Stimulated activated CD4-positive, alpha-beta T cell treated with anti-CD3 and anti-CD28 coated beads, Interleukin-4, amount 100 ng/mL, for 24 hours (primary cell): ENCODE measurements around the gene LCNL1.

ENCODE experiments used
- DNase-seq: peaks from one replicate; pipeline ENCODE4 v3.0.0-alpha.2; 2020

The LCNL1 gene

DNA sequence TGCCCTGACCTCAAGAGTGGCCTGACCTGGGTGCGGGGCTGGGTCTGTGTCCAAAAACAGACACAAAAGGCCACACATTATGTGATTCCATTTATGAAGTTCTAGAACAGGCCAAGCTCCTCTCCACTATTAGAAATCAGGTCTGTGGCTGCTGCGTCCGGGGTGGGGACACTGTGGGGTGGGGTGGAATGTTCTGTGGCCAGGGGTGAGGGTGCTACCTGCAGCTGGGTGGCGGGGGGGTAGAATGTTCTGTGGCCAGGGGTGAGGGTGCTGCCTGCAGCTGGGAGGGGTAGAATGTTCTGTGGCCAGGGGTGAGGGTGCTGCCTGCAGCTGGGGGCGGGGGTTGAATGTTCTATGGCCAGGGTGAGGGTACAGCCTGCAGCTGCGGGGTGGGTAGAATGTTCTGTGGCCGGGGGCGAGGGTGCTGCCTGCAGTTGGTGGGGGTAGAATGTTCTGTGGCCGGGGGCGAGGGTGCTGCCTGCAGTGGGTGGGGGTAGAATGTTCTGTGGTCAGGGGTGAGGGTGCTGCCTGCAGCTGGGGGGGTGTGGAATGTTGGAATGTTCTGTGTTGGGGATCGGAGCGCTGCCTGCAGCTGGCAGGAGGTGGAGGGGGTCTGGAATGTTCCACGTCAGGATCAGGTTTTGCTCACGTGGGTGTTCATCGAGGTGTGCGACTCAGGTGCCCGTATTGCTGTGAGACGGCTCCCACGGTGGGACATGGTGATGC is 22.4 kb upstream of the LCNL1 start:
- no peak for DNase-seq

DNA sequence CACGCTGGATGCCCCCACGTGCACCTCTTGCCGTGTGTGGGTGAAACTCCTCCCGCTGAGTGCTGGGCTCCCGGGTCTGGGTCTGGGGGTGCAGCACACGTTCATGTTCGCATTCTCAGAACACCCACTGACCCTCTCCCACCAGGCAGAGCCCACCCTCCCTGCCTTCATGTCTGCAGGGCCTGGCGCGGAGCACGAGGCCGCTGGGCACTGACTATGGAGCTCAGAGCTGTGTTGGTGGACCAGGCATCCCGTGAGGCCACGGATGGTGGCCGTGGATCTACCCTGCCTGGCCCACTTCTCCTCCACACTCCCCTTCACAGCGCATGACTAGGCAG is 21.9 kb upstream of the LCNL1 start:
- DNase-seq = no peak

DNA sequence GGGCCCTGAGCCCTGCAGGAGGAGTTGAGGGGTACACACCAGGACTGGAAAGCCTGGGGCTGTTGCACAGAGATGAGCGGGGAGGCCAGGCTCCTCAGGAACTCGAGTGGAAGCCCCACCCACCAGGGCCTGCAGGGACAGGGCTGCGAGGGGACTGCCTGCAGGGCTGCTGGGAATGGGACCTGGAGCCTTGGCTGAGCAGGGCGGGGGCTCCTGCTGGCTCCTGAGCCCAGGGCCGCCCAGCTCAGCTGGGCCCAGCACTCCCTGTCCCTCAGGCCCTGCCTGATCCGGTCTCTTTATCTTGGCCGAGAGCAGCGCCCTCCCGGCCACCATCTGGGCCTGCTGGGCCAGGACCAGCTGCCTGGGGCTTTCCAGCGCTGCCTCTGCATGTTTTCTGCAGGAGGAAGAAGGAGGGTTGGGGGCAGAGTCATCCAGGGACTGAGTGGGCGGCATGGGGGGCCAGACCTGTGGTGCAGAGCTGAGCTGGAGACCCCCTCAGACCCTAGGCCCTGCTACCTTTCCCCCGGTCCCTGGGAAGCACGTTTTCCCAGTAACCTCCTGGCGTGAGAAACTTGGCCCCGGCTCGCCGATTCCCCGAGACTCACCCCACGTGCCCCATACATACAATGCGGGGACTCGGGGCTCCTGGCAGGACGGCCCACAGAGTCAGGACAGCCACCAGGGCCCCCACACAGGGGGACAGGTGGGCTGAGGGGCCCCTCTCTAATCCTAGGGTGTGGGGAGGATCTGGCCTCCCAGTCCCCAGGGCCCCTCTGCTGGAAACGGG is 21.3 kb upstream of the LCNL1 start:
- no peak for DNase-seq

DNA sequence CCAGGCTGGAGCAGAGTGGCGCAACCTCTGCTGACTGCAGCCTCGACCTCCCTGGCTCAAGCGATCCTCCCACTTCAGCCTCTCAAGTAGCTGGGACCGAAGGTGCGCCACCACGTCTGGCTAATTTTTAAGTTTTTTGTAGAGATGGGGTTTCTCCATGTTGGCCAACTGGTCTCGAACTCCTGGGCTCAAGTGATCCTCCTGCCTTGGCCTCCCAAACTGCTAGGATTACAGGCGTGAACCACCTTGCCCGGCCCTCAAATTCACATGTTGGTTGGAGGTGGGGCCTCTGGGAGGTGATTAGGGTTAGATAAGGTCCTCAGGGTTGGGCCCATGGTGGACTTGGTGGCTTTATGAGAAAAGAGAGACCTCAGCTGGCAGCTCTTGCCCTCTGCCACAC is 20.6 kb upstream of the LCNL1 start:
- DNase-seq = no peak

DNA sequence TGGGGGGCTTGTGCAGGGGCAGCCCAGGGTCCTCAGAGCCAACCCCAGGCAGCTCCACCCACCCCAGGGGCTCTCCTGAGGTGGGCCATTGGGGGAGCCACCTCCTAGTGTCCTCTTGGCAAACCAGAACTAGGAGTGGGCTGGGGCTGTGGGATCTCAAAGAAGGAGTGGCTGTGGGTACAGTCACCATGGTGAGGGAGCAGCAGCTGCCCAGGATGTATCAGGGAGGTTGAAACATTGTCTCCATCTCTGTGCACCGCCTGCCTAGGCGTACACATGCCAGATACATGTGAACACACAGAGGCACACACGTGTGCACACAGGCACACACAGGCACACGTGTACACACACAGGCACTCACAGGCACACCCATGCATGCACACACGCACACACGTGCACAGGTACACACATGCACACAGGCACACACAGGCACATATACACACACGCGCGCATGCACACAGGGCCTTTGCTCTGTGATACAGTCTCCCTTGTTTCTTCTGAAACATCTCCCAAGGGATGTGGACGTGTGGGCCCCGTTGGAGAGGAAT is 20.0 kb upstream of the LCNL1 start:
- DNase-seq = no peak

DNA sequence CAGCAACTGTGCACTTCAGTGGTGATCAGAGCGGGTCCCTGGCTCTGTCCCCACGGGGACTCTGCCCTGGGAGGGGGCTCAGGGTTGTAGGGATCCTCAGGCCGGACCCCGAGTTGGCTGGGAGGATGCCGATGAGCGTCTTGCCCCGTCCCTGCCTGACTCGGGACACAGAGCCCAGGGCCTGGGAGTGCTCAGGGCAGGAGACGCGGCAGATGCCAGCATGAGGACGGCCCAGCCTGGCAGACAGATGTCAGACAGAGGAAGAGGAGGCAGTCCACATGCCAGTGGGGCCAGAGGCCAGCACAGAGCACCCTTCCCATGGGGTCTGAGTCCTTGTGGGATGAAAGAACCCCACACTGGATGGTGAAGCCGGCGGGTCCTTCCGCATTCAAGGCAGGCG is 19.5 kb upstream of the LCNL1 start:
- no peak for DNase-seq

DNA sequence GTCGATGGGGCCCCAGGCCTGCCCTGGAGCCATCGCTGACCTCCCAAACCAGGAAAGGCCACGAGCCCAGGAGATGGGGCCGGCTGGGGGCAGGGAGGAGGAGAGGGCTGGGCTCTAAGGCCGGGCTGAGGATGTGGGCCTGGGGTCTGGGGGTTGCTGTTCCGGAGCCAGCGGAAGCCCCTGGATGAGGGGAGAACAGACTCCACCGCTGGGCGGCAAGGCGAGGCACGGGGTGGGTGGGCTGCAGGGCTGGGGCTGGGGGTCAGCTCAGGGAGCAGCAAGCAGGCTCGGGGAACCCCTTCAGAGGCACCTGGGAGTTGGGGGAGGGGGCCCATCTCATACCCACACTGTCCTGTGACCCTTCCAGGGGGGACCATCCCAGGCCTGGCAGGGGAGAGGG is 19.0 kb upstream of the LCNL1 start:
- DNase-seq = no peak

DNA sequence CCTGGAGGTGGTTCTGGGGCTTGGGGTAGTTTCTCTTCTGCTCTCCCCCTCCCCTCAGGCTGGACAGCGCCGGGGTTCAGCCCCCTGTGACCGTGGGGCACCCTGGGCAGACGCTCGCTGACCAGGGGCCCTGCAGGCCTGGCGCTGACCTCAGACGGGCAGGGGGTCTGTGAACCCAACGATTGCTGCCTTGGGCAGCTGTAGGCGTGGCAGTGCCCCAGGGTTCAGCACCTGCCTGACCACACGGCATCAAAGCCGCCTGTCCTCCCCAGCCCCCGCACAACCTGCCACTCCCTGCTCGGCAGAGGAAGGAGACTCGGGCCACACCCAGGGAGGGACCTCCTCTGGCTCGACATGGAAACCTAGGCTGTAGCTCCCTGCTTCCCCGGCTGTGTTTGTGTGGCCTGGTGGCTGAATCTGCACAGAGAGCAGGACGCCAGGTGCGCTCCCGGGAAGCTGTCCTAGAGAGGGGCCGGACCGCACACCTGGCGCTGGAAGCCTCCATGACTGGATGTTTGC is 18.6 kb upstream of the LCNL1 start:
- DNase-seq = no peak

DNA sequence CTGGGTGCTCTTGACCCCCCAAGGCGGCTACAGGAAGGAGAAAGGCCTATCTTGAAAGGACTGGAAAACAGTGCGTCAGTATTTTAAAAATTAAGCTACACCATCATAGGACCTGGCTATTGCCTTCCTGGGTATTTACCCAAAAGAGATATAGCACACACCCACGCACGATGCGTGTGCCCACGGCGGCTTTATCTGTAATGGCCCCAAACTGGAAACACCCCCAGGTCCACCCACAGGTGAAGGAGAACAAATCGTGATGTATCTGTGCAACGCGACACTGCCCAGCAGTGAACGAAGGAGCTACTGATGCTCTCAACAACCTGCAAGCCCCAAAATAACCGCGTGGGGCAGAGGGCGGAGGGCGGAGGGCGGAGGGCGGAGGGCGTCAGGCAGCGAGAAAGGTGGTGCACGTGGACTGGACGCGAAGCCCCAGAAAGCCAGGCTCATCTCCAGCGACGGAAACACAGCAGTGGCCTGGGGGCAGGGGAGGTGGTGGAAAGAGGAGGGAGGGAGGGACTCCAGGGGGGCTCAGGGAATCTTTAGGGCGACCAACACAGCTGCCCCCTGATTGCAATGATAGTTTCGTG is 17.9 kb upstream of the LCNL1 start:
- DNase-seq = no peak

DNA sequence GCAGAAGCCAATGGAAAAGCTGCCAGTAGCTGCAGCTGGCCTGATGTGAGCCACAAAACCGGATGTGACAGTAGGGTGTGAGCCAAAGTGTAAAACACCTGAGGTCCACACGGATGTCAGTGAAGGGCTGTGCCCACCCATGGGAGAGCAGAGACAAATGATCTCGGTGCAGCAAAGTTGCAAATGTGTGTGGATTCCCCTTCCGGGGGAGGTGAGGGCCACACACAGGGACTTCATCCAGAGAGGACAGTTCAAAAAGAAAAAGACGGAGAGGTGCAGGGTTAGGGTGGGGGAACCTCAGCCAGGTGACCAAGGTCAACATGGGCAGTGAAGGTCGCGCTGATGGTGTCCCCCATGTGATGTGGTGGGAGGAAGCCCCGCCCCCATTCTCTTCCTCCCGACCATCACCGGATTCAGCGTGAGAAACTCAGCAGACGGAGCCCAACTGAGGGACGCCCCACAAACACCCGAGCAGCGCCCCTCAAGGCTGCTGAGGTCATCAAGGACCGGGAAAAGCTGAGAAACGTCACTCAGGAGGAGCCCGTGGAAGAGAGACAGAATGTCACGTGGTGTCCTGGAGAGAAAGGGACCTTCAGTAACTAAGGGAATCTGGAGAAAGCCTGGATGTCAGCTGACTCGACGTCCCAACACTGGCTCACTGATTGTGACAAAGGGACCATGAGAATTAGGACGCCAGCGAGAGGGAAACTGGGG is 16.9 kb upstream of the LCNL1 start:
- DNase-seq = no peak

DNA sequence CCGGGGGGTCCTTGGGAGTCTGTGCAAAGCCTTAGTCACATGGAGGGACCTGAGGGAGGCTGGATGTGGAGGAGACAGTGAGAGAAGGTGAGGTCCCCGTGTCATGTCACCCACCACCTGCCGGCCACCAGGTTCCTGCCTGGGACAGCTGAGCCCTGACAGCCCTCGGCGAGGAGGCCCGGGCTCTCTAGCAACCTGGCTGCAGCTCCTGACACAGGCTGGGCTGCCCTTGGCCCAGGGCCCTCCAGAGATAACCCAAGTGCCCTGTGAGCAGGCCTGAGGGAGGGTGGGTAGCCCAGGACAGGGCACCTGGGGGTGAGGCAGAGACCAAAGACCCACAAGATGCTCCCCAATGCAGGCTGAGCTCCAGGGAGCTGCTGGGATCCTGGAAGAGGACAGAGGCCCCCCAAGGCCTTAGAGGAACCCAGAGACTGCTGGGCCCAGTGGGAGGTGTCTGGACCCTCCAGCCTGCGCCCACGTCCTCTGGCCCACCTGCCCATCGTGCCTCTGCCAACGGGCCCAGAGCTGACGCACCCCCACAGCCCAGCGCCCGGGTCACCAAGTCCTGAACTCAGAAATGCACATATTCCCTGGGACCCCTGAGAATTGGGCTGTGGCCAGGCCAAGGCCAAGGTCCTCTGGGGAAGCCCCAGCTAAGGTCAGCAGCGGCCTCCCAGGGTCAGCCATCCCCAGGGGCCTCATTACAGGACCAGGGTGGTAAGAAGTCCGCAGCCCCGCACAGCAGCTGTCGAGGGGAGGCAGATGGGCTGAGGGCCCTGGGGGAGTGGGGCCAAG is 14.3 kb upstream of the LCNL1 start:
- no peak for DNase-seq

DNA sequence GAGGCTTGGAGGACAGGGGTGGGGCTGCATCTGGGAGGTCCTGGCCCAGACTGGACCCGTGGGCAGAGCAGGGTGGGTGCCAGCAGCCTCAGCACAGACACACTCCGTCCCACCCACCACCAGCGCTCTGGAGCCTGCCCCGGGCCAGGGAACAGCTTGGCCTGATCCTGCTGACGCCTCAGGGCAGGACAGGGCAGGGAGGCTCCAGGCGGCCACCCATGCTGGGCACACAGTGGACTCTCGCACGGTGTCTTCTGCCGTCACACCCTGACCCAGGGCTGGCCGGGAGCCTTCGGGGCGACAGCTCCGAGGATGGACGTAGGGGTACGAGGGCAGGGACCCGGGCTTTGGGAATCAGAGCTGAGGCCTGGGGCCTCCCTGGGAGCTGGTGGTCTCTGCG is 13.6 kb upstream of the LCNL1 start:
- no peak for DNase-seq

DNA sequence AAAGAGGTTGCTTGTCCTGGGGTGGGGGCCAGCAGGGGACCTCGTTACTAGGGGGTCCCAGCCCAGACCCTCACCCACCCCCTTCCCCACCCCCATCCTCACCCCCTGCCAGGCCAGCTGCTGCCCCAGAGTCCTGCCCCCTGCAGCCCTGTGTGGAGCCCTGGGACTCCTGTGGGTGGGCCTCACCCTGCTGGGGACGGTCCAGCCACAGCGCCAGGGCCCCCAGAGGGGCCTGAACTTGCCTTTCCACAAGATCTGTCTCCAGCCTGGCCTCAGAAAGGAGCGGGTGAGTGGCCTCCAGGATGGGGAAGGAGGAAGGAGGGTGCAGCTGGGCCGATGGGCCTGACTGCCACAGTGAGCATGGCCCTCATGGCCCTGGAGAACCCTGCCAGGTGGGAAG is 13.0 kb upstream of the LCNL1 start:
- no peak for DNase-seq

DNA sequence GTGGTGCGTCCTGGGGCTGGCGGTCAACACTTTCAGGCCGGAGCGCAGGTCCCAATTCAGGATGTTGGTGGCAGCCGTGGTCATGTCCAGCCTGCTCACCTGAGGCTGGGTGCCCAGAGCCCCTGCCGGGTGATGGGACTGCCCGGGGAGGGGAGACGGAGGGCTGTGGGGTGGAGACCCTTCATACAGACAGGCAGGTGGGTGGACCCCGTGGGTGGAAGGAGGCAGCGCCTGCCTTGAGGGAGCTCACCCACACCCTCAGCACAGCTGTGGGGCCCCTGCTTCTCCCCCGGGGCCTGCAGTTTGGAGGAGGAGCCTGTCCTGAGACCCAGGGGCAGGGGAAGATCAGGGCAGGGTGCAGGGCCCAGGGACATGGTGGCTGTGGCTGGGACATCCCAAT is 12.4 kb upstream of the LCNL1 start:
- DNase-seq = no peak

DNA sequence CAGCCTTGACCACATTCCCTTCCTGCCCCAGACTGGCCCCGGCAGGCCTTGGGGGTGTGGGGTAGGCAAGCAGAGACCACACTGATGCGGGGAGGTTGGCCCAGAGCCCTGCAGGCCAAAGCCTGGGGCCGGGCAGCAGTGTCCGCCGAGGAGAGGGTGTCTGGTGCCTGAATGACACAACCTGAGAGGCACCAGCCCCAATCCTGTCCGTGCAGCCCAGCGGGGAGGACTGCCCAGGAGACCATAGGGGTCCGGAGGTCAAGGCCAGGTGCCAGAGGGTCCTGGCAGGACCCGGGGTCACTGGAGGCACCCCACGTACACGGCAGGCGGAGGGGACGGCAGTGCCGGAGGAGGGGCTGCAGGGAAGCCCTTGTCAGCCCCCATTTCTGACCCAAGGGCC is 11.0 kb upstream of the LCNL1 start:
- DNase-seq = no peak

DNA sequence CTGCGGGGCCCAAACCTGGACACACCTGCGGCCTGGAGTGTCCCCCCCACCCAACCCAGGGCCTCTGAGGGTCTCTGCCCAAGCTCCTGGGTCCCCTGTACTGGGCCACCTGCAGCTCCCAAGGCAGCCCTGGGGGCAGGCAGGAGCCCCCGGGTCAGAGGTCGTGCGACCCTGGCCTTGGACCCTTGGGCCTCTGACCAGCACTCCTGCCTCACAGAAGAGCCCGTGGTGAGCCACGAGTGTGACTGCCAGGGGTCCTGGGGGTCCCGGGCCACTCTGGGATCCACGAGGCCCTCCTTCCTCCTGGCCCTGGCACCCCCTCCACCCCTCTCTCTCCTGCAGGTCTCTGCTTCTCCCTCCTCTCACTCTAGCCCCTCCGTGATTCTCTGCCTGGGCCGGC is 10.5 kb upstream of the LCNL1 start:
- no peak for DNase-seq

DNA sequence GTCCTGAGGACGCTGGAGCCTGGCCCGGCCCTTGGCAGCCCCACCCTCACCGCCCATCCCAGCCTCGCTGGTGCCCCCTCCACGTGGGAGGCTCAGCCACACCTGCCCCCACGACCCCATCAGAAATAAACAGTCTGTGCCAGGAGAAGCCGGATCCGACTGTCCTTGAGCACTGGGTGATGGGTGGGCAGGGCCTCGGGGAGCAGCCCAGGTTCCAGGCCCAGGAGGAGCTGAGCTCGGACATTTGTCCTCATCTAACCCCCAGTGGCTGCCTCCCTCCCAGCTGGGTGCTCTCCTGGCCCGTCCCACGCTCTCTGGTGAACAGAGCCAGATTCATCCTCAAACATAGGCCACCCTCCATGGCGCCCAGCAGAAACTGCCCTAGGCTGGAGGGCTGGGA is 10.1 kb upstream of the LCNL1 start:
- DNase-seq = no peak

DNA sequence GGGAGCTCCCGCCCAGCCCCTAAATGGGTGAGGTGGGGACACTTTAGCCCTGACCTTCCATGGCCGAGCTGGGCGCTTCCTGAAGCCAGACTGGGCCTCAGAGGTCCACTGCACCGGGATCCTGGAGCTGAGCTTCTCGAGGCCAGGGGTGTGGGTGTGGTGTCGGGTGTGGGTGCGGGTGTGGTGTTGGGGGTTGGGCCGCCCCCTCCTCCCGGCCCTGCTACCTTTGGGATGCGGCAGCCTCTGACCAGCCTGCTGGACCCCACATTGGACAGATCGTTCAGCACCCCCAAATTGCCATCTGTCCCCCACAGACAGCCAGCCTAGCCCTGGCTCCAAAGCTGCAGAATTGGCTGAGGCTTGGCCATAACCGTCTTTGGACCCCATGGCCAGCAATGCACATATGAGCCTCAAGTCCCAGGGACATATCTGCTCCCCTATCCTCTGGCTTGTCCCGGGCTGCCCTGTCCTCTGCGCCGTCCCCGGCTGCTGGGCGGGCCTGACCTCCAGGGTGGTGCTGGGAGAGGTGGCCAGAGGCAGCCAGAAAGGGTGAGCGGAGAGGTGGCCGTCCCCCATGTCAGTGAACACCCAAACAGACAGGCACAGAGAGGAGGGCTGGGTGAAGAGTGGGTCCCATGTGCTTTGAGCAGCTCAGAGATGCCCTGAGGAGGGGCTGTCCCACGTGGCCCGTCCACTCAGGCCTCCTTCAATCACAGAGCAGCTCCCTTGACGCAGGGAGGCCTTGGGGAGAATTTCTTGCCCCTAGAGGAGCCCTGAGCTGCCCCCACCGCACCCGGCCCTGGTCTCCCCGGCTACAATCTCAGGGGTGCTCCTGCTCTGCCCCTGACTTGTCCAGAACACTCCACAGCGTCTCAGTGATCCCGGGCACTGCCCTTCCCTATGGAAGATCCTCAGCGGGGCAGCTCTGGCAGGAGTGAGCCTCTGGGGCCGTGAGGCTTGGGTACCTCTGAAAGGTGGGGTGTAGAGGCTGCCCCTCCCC is 8.9 kb upstream of the LCNL1 start:
- no peak for DNase-seq

DNA sequence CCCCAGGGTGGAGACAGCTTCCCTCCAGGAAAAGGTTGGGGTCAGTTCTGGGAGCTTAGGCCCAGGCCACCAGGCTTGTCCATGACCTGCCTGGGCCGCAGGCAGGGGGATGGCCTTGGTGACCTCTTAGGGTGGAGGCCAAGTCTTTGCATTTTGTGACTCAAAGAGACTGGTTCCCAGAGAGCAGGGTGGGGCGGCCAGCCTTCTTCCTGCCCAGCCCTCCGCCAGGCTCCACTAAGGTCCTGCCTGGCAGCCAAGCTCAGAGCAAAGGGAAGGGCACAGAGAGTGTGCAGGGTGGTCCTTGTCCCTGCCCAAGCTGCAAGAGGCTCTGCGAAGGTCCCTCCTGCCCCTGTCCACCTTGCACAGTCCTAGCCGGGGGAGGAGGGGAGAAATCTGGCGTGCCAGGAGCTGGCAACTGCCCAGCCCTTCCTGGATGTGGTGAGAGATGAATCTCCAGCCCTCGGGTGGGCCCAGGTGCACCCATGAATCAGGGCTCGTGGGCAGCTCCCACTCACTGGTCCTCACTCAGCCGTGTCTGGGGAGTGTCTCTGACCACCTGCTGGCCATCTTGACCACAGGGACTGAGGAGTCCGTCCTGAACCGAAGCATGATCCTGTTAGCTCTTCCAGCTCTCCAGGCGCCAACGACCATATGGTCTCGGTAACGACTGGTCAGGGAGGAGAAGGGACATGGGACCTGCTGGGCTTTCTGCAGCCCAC is 7.8 kb upstream of the LCNL1 start:
- no peak for DNase-seq

DNA sequence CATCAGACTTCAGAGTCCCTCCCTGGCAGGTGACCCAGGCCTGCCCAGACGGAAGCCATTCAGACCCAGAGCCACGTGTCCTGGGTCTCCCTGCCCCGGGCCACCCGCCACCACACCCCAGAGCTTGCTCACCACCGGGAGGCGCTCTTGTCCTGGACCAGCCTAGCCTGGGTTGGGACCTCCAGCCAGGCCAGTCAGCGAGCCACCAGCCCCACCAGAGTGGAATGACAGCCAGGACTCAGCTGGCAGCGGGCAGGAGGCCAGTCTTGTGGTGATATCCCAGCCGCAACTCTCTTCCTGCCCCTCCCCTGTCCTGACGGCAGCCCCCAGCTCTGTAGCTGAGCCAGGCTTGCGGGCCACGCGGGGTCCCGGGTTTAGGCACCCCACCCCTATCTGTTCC is 7.1 kb upstream of the LCNL1 start:
- peak; percentile 39 for DNase-seq
